SU-DHL-6 (cell line): Measurements from ENCODE around the gene PPP1R37.

ENCODE experiments used
- EZH2phosphoT487 ChIP-seq: fragments of 200-600 bp; sonication (generic), shearing (Covaris generic); conservative IDR thresholded peaks from 2 replicates; pipeline ENCODE4 v1.6.1; 2018; ENCODE audit warnings: mild to moderate bottlenecking, antibody characterized with exemption, low read length, moderate library complexity, mixed read lengths
- TF ChIP-seq, protein P1 (sequence below): fragments of 200-600 bp; sonication (generic); IDR thresholded peaks from one replicate; pipeline ENCODE4 v1.5.1; 2017; ENCODE audit warnings: antibody characterized with exemption, mild to moderate bottlenecking, low read length, moderate library complexity; ENCODE audit not compliant: insufficient read depth, poor library complexity, severe bottlenecking

DNA sequence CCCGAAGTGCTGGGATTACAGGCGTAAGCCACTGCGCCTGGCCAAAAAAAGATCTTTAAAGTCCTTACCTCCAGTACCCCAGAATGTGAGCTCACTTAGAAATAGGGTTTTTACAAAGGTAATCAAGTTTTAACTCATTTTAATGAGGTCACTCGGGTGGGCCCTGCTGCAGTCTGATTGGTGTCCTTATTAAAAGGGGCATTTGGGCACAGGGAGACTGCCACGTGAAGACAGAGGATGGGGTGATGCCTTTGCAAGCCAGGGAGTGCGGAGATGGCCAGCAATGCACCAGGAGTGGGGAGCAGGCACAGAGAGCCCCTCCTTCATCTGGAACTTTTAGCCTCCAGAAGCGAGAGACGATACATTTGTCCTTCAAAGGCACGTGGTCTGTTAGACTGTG is 56.1 kb downstream of the PPP1R37 start:
- TF ChIP-seq EZH2phosphoT487, result no peak
- TF ChIP-seq, protein P1, sequence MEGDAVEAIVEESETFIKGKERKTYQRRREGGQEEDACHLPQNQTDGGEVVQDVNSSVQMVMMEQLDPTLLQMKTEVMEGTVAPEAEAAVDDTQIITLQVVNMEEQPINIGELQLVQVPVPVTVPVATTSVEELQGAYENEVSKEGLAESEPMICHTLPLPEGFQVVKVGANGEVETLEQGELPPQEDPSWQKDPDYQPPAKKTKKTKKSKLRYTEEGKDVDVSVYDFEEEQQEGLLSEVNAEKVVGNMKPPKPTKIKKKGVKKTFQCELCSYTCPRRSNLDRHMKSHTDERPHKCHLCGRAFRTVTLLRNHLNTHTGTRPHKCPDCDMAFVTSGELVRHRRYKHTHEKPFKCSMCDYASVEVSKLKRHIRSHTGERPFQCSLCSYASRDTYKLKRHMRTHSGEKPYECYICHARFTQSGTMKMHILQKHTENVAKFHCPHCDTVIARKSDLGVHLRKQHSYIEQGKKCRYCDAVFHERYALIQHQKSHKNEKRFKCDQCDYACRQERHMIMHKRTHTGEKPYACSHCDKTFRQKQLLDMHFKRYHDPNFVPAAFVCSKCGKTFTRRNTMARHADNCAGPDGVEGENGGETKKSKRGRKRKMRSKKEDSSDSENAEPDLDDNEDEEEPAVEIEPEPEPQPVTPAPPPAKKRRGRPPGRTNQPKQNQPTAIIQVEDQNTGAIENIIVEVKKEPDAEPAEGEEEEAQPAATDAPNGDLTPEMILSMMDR, result no peak
